SU-DHL-6 (cell line): Measurements from ENCODE around the gene ZRANB3.

ENCODE experiments used
- EZH2phosphoT487 ChIP-seq: fragments of 200-600 bp; sonication (generic), shearing (Covaris generic); conservative IDR thresholded peaks from 2 replicates; pipeline ENCODE4 v1.6.1; 2018; ENCODE audit warnings: mild to moderate bottlenecking, antibody characterized with exemption, low read length, moderate library complexity, mixed read lengths
- TF ChIP-seq, protein P1 (sequence below): fragments of 200-600 bp; sonication (generic); IDR thresholded peaks from one replicate; pipeline ENCODE4 v1.5.1; 2017; ENCODE audit warnings: antibody characterized with exemption, mild to moderate bottlenecking, low read length, moderate library complexity; ENCODE audit not compliant: insufficient read depth, poor library complexity, severe bottlenecking

DNA sequence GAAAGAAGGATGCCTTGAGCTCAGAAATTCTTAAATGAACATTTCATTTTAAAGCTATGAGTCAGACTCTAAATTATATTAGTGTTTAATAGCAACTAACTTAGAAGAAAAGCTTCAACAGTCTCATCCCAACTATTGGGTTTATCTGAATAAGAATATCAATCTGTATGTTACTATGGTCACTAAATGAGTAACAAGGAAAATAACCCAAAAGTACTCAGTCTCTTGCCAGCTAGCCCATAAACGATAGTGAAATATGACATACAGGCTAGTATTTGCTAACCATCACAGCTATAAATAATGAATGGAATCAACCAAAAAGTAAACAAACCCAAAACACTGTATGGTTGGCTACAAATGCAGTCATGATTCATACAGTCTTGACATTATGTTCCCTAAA is 304.1 kb downstream of the ZRANB3 start:
- TF ChIP-seq, protein P1, sequence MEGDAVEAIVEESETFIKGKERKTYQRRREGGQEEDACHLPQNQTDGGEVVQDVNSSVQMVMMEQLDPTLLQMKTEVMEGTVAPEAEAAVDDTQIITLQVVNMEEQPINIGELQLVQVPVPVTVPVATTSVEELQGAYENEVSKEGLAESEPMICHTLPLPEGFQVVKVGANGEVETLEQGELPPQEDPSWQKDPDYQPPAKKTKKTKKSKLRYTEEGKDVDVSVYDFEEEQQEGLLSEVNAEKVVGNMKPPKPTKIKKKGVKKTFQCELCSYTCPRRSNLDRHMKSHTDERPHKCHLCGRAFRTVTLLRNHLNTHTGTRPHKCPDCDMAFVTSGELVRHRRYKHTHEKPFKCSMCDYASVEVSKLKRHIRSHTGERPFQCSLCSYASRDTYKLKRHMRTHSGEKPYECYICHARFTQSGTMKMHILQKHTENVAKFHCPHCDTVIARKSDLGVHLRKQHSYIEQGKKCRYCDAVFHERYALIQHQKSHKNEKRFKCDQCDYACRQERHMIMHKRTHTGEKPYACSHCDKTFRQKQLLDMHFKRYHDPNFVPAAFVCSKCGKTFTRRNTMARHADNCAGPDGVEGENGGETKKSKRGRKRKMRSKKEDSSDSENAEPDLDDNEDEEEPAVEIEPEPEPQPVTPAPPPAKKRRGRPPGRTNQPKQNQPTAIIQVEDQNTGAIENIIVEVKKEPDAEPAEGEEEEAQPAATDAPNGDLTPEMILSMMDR: no peak
- TF ChIP-seq EZH2phosphoT487: no peak
